Measurements from ENCODE around the gene LBP.

DNA sequence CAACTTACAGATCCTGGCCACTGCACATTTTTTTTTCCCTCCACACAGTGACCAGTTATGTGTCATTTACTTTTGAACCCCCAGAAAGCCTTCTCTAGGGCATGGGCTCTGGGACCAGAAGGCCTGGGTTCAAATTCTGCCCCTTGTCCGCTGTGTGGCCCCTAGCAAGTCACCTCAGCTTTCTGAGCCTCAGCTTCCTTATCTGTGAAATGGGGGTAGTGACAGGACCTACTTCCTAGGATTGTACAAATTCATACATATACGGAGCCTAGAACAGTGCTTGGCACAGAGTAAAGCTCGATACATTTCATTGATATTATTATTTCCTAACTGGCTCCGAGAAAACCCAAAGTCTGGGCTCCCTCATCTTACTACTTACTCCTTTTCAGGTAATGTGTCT is 40.7 kb upstream of the LBP start:
- TF ChIP-seq, protein P1, sequence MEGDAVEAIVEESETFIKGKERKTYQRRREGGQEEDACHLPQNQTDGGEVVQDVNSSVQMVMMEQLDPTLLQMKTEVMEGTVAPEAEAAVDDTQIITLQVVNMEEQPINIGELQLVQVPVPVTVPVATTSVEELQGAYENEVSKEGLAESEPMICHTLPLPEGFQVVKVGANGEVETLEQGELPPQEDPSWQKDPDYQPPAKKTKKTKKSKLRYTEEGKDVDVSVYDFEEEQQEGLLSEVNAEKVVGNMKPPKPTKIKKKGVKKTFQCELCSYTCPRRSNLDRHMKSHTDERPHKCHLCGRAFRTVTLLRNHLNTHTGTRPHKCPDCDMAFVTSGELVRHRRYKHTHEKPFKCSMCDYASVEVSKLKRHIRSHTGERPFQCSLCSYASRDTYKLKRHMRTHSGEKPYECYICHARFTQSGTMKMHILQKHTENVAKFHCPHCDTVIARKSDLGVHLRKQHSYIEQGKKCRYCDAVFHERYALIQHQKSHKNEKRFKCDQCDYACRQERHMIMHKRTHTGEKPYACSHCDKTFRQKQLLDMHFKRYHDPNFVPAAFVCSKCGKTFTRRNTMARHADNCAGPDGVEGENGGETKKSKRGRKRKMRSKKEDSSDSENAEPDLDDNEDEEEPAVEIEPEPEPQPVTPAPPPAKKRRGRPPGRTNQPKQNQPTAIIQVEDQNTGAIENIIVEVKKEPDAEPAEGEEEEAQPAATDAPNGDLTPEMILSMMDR (conservative IDR thresholded peaks at IDR 0.05 in 1 of 2, IDR thresholded peaks at IDR 0.05 in 1 of 2; ENCODE audit: low read depth in 1 of 2, low read length in 2 of 2), result no peak
- TF ChIP-seq EZH2 (IDR thresholded peaks at IDR 0.05; ENCODE audit: low read length, missing control alignments), result no peak

Data from fibroblast of lung (primary cell).